Heart left ventricle (tissue), 16 donors: ENCODE measurements around the gene TRIM75. TPM values are rescaled to one million over a fixed set of nuclear protein-coding genes. Genes with fewer than 3 reads are reported as not detected.
"Not testable (repeated sequence)": the region's sequence is repeated elsewhere in the genome, so short reads cannot be mapped to it uniquely, and the experiment has no call there.

Experiments
- ATAC-seq, 4 donors: fragments of 200-7000 bp; cut with Tn5 transposase; one replicate each; pipeline ENCODE4 v1.9.1; 2020 to 2022; ENCODE audit warnings: moderate library complexity in 4 of 4, mild to moderate bottlenecking in 3 of 4, moderate number of reproducible peaks in 1 of 4
- DNase-seq, 5 donors: peaks; one replicate each; pipeline ENCODE4 v3.0.0-alpha.2; 2020
- H3K27ac ChIP-seq, 12 donors: fragments of 200-600 bp; sonication (generic) in 4 of 12; one replicate each; pipeline versions ENCODE4 v1.5.0 to v1.8.0; 2016 to 2022; ENCODE audit warnings: mild to moderate bottlenecking in 2 of 12
- H3K27me3 ChIP-seq, 9 donors: fragments of 200-600 bp; sonication (generic) in 2 of 9; one replicate each; pipeline versions ENCODE4 v1.5.1 to v1.8.0; 2016 to 2022; ENCODE audit warnings: mild to moderate bottlenecking in 3 of 9
- H3K36me3 ChIP-seq, 9 donors: fragments of 200-600 bp; sonication (generic) in 2 of 9; one replicate each; pipeline versions ENCODE4 v1.5.0 to v1.8.0; 2018 to 2022; ENCODE audit warnings: mild to moderate bottlenecking in 2 of 9
- H3K4me1 ChIP-seq, 12 donors: fragments of 200-600 bp; sonication (generic) in 4 of 12; one replicate each; pipeline versions ENCODE4 v1.5.0 to v1.8.0; 2016 to 2022; ENCODE audit warnings: mild to moderate bottlenecking in 3 of 12
- H3K4me3 ChIP-seq, 12 donors: fragments of 200-600 bp; sonication (generic) in 4 of 12; one replicate each; pipeline versions ENCODE4 v1.5.0 to v1.8.0; 2017 to 2022; ENCODE audit warnings: mild to moderate bottlenecking in 9 of 12, moderate library complexity in 4 of 12
- H3K9me3 ChIP-seq, 12 donors: fragments of 200-600 bp; sonication (generic) in 4 of 12; one replicate each; pipeline versions ENCODE4 v1.5.0 to v1.8.0; 2016 to 2022; ENCODE audit warnings: mild to moderate bottlenecking in 1 of 12
- CTCF ChIP-seq, 12 donors: fragments of 200-600 bp; sonication (generic) in 4 of 12; IDR thresholded peaks; one replicate each; pipeline versions ENCODE4 v1.5.0 to v1.8.0; 2018 to 2022; ENCODE audit warnings: antibody characterized with exemption in 12 of 12, mild to moderate bottlenecking in 5 of 12
- POLR2A ChIP-seq, 2 donors: fragments of 450-650 bp; IDR thresholded peaks; one replicate each; pipeline ENCODE4 v1.6.1; 2017; ENCODE audit warnings: antibody characterized with exemption in 2 of 2, mild to moderate bottlenecking in 2 of 2, moderate library complexity in 2 of 2
- WGBS, 4 donors: extraction: QIAGEN DNeasy Blood & Tissue Kit in 2 of 4; methylation state at CpG; one replicate each; pipeline versions ENCODE4 v1.1.5 to v1.1.7; 2013 to 2018; 5-methylcytosine and 5-hydroxymethylcytosine counted together
- intact Hi-C, 10 donors: fragments of 100-400 bp; cut with DNase I; formaldehyde crosslinking; loops; one replicate each; pipeline versions ENCODE4 v1.11.1 to v1.14.2; 2022
- polyA plus RNA-seq, 2 donors: library from polyadenylated mRNA; stranded (reverse); fragments of 200-250 nt; gene quantifications; one replicate each; pipeline ENCODE4 v1.2.3, GENCODE V29; 2013
- total RNA-seq, 9 donors: library from RNA; depleted of rRNA in 2 of 9; stranded (reverse); fragments of >200 nt in 2 of 9; fragmentation: NEBNext Ultra II Directional in 3 of 9; extraction: Animal tissue kit (Norgen Biotek cat#: 25700) in 3 of 9; gene quantifications; one replicate each; pipeline versions ENCODE4 v1.1.0 to v1.2.4, GENCODE V29; 2016 to 2023
- donor health status: ischemic (EF 13 %, LVEDD 7.1; RV severe dilation, severe dysfunction).
- donor health status: healthy with polysubstance abuse.
- donor health status: DM: no; HTN: yes; CAD: no.
- donor health status: DM: no; HTN: no; CAD: no.
- donor health status: ischemic (EF 25% LVEDD 6.9; RV normal size, moderate dysfunction).
- donor health status: ischemic (EF 25% LVEDD 5.7; RV mildly dilated, moderate dysfunction).
- donor health status: healthy.
- donor health status: DM: yes; HTN: yes; CAD: no.
- donor health status: ischemic (EF 35%, LVEDD 5.7; RV mildly dilated, moderate dysfunction).
- donor health status: nonischemic (EF 11% LVEDD 7.7; RV severe dilation, severe dysfunction).
- donor health status: DM: yes; HTN: yes; CAD: no.
- donor health status: PGD.
- donor health status: ischemic (EF 29% LVEDD 5.4; RV normal size, mild dysfunction).
- donor health status: nonischemic (EF 23%, LVEDD 6.1; RV moderate dilation, normal function).

The TRIM75 gene
- total and polyA plus RNA-seq, 11 donors = not detected

GRCh38 chr4:165013691-165014090, 40.0 kb upstream of the TRIM75 start:
- Histone ChIP-seq H3K27ac (no peak overlapping the region), H3K27me3 (peaks cover 0 to 4% (median 0%) of the 10 kb centered on the region in 9 donors), H3K4me1 (no peaks in the 10 kb centered on the region), H3K36me3 (no peaks in the 10 kb centered on the region), H3K4me3 (no peak overlapping the region), H3K9me3 (no peaks in the 10 kb centered on the region)
- no peak for DNase-seq
- intact Hi-C loops = no loop called here
- ATAC-seq = no peak
- TF ChIP-seq POLR2A (IDR thresholded peaks at IDR 0.05) (no peak), CTCF (IDR thresholded peaks at IDR 0.05) (no peak)

- Histone ChIP-seq H3K27ac (no peak overlapping the region), H3K9me3 (no peaks in the 10 kb centered on the region), H3K27me3 (no peaks in the 10 kb centered on the region), H3K4me1 (no peaks in the 10 kb centered on the region), H3K36me3 (no peaks in the 10 kb centered on the region), H3K4me3 (no peak overlapping the region)
- intact Hi-C loops = no loop called here
- TF ChIP-seq CTCF (IDR thresholded peaks at IDR 0.05) (no peak), POLR2A (IDR thresholded peaks at IDR 0.05) (no peak)
- WGBS, 4 donors = 47 to 59% (median 57%) methylated on average over 5 of the region's 5 CpGs
- DNase-seq = no peak
- no peak for ATAC-seq
These were observed 36.7 kb upstream of the TRIM75 start for GRCh38 chr4:165016971-165017370.

DNA sequence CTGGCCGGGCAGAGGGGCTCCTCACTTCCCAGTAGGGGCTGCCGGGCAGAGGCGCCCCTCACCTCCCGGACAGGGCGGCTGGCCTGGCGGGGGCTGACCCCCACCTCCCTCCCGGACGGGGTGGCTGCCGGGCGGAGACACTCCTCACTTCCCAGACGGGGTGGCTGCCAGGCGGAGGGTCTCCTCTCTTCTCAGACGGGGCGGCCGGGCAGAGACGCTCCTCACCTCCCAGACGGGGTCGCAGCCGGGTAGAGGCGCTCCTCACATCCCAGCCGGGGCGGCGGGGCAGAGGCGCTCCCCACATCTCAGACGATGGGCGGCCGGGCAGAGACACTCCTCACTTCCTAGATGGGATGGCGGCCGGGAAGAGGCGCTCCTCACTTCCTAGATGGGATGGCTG, 33.7 kb upstream of the TRIM75 start:
- WGBS, 4 donors = 93 to 98% (median 94%) methylated on average over 17 to 30 of the region's 30 CpGs

GRCh38 chr4:165025782-165026181, 27.9 kb upstream of the TRIM75 start:
- H3K9me3 ChIP-seq, H3K27me3 ChIP-seq, H3K4me3 ChIP-seq, ATAC-seq, DNase-seq, intact Hi-C loops, H3K4me1 ChIP-seq, H3K27ac ChIP-seq, H3K36me3 ChIP-seq: not testable (repeated sequence)
- WGBS, 4 donors = 93 to 96% (median 95%) methylated on average over 8 of the region's 8 CpGs

More for the DNA sequence above, 33.7 kb upstream of the TRIM75 start:
- intact Hi-C loops, H3K36me3 ChIP-seq, H3K9me3 ChIP-seq, ATAC-seq, H3K4me1 ChIP-seq, H3K4me3 ChIP-seq, H3K27me3 ChIP-seq, H3K27ac ChIP-seq, DNase-seq: not testable (repeated sequence)

DNA sequence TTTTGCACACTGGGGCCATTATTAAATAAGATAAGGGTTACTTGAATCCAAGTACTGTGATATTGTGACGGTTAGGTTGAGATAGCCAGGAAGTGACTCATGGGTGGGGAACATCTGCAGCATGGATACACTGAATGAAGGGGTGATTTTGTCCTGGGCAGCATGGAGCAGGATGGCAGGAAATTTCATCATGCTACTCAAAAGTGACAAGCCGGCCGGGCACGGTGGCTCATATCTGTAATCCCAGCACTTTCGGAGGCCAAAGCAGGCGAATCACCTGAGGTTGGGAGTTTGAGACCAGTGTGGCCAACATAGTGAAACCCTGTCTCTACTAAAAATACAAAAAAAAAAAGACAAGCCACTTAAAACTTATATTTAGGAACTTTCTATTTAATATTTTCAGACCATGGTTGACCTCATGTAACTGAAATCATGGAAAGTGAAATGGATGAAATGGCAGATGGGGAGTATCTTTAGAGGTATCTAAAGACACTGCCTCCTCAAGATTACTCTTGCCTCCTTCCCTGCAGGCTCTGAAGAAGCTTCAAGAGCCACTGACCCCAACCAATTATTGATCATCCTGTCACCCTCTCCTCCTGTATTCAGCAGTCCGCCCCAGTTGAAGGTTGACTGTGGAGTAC, 25.8 kb upstream of the TRIM75 start:
- Histone ChIP-seq H3K4me1 (no peaks in the 10 kb centered on the region), H3K9me3 (no peaks in the 10 kb centered on the region), H3K27me3 (no peaks in the 10 kb centered on the region), H3K27ac (no peak overlapping the region), H3K4me3 (no peak overlapping the region), H3K36me3 (no peaks in the 10 kb centered on the region)
- TF ChIP-seq CTCF (IDR thresholded peaks at IDR 0.05) = no peak
- TF ChIP-seq POLR2A (IDR thresholded peaks at IDR 0.05) = no peak
- DNase-seq (no peak), ATAC-seq (no peak)
- intact Hi-C loops = no loop called here
- 57 to 73% (median 64%) methylated on average over 7 of the region's 7 CpGs for WGBS, 4 donors
